SIG-M5 treated with dmso at 0.1 percent for 504 hours (cell line): ENCODE measurements around the gene SHH.
A peak's percentile ranks its signal among the peaks of the same experiment; 100 is the strongest.

Experiments used
- DNase-seq: peaks from one replicate; lab custom pipeline; 2025; ENCODE audit not compliant: unreplicated experiment; lab: John Stamatoyannopoulos, UW

SHH gene

DNA sequence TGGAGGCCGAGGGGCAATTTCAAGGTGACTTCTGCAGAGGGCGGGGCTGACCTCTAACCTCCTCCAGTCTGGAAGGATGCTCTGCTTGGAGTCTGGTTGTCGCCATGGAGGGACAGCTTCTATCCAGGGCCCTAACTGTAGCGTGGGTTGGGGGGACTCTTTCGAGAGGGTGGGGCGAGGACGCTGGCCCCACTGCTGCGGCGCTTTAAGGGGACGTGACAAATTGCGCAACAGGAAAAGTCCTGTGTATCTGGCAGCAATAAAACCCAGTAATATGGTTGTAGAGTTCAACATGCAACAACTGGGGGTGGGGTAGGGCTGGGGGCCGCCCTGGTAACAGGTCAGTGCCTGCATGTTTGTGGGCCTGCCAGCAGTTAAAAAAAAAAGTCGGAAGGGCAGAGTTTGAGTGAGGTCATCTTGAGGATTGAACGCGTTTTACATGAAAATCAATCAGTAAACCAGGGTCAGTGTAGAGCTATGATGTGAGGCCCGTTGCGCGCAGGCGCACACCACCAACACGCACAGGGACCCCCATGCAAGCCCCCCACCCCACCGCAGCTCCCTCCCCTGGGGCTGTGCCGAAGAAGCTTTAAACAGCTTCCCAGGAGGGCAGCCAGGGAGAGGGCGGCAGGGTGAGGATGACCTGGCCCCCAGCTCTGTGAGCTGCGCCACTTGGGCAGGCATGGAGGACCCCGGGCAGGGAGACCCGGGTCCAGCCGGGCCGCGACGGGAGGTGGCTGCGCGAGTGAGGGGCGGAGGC lies 4.3 kb downstream of the SHH start:
- DNase-seq = peak; percentile 17

GRCh38 chr7:155807065-155807671 lies 5.1 kb downstream of the SHH start:
- DNase-seq = no peak

GRCh38 chr7:155806096-155806871 lies 6.0 kb downstream of the SHH start:
- DNase-seq = no peak

DNA sequence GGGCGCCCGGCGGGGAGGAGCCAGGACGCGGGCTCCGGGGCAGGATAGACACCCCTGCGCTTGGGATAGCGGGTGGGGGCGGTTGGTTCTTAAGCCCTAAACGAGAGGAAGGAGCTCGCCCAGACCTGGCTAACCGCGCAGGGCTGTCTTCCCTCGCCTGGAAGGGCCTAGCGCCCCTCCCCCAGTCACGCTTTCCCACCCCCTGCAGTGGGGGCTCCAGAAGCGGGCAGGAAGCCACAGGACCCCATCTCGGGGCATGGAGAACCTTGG lies 6.5 kb downstream of the SHH start:
- DNase-seq = no peak

- DNase-seq = peak; percentile 53
Measured at GRCh38 chr7:155804897-155805825, 7.1 kb downstream of the SHH start.

- DNase-seq = no peak
Measured at GRCh38 chr7:155804431-155804831, 7.8 kb downstream of the SHH start.

DNA sequence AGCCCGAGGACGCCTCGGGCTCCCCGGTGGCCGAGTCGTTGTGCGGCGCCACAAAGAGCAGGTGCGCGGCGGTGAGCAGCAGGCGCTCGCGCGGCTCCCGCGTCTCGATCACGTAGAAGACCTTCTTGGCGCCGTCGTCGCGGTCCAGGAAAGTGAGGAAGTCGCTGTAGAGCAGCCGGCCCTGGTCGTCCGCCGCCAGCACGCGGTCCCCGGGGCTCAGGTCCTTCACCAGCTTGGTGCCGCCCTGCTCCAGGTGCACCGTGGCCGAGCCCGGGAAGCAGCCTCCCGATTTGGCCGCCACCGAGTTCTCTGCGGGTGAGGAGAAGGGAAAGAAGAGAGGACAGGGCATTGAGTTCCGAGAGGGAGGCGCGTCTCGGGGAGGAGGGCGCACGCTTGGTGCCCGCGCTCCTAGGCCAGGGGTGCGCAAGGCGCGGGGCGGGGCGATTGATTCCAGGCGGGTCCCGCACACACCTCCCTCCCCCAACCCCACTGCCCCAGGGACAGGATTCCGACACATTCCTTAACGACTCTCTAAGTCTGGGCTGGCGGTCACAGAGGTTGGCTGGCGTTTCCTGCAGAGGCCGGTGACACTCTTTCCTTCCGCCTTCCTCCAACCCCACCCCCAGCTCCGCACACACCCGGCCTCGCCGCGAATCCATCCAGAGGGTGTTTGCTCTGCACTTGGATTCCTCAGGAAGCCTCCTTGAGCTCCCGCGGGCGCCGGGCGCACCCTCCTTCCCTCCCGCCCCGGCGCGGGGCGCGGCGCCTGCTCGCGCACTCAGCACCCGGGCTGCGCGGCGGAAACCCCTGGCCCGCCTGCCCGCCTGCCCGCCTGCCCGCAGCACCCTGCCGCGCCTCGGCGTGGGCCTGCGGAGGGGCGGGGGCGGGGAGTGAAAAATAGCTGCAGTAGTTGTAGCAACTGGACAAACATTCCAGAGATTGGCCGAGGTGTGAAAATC lies 8.6 kb downstream of the SHH start:
- peak; percentile 55 for DNase-seq

- DNase-seq = no peak
Measured at GRCh38 chr7:155802906-155803417, 9.3 kb downstream of the SHH start.

DNA sequence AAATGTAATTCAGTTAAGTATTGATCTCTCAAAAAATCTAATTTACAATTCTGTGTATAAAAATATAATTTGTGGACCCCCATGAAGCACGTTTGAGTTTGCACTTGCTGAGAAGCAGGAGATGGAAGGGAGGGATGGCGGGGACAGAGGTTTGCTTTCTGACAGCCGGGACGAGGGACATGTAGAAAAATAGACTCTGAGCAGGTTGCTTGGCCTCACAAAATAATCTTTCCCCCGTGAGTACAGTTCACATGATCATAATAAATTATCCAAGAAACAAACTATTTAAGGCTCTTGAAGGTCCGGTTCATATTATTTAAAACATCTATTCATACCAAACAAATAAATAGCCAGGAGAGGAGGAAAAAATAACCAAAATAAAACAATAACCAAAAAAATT lies 10.0 kb downstream of the SHH start:
- no peak for DNase-seq

DNA sequence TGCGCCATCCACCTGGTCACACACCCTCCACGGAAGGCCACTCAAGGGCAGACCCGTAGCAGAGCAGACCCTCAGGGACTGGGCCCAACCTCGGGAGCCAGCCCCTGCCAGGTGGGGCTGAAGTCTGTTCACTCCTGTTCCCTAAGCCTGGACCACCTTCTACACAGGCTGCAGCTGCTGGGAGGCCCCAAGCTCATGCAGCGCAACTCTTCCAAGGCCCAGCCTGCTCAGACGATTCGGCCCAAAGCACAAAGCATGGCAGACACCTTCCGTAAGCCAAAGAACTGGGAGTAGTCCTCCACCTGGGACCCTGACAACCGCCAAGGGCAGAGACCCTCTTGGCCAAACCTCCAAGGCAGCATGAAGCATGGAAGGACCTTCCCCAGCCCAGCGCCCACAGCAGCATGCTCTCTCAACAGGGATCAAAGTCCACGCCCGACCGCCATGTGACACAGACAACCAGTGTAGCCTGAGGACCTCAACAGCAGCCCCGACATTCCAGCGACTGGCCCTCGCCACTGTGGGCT lies 11.5 kb downstream of the SHH start:
- no peak for DNase-seq

DNA sequence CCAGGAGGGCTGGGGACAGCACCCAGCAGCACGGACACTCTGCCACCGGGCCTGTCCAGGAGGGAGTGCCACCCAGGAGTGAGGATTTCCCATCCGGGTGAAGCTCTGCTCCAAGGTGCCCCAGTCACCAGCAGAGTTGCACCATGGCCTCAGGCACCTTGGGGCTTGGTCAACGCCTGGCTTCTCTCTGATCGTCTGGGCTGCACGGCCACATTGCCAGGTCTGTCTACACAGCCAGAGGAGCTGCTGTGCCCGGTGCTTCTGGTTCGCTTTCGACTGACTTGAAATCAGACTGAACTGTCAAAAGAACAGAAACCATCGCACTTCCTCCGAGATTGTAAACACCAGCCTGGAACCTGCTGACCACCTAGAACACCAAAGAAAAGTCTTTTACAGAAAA lies 12.0 kb downstream of the SHH start:
- DNase-seq = no peak

GRCh38 chr7:155799514-155799913 lies 12.7 kb downstream of the SHH start:
- DNase-seq = no peak

GRCh38 chr7:155798673-155799439 lies 13.4 kb downstream of the SHH start:
- peak; percentile 65 for DNase-seq

- DNase-seq = no peak
Measured at GRCh38 chr7:155797262-155798250, 14.7 kb downstream of the SHH start.

DNA sequence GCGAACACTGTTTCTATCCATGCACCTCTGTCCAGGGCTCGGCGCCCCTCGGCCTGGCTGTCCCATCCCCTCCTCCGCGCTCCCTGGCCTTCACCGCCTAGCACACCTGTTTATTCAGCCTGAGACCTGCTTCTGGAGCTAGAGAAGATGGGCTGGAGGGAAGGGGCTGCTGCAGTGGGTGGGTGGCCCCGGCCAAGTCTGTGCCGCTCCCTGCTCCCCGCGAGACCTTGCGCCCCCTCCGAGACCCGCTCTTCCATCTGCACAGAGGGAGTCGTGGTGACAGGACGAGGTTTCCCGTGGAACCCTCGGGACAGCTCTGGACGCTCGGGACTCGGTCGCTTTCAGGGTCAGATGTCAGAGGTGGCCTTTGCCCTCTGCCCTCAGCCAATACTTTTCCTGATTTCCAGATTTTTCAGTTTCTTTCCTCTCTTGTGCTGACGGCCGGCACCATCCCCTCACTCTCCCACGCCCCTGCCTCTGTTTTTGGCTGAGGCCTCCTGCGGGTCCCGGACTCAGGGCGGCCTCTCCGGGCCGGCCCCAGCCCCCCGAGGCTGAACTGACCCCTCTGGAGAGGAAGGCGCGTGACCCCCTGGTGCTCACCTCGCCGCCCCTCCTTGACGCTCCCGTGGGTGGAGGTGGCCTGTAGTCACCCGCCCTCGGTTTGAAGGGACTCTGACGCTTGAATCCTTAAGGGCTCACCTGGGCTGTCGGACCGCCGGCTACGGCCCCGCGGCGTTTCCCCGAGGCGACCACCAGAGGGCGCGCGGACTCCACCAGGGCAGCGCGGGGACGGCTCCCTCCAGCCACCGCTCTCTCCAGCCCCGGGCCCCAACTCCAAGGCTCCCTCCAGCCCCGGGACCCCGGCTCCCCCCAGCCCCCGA lies 15.6 kb downstream of the SHH start:
- DNase-seq = peak; percentile 12

DNA sequence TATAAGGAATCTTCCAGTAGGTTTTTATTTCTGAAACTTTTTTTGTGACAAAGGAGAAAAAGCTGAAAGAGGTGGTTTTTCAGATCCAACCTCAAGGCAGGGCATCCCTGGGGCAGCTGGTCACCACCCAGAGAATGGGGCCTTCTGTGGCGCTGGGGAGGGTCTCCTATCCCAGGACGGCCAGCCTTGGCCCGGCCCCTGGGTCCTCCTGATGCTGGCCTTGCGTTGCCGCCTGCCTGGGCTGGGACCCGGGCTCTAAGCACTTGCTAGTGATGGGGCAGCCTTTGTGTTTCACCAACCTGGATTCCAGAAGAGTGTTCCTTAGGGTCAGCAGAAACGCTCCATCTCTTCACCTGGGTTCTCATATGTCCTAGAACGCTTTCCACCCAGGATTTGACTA lies 16.3 kb downstream of the SHH start:
- no peak for DNase-seq

DNA sequence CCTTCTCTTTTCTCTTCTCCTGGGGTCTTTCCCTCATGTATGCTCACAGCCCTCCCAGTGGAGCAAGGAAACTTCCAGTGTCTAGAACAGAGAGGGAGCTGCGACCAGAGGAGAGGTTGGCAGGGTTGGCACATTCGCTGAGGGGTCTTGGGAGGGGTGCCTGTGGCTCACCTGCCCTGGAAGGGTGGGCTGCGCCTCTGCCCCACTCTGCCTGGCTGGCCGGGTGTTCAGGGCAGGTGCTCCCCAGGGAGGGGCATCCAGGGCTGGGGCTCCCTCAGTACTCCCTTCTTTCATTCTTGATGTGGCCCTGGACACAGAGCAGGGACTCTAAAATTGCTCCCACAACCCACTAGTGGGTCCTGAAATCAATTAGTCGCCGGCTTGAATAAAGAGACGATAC lies 16.9 kb downstream of the SHH start:
- DNase-seq = no peak
